Spleen (tissue), 7 donors: ENCODE measurements around the gene KL.
A peak's percentile ranks its signal among the peaks of the same experiment; 100 is the strongest.

Experiments used
- POLR2A ChIP-seq, 3 donors: fragments of 450-650 bp; IDR thresholded peaks; one replicate each; pipeline ENCODE4 v1.5.1; 2017; ENCODE audit warnings: antibody characterized with exemption in 3 of 3, mild to moderate bottlenecking in 1 of 3
- POLR2AphosphoS5 ChIP-seq, 3 donors: sonication (generic); formaldehyde crosslinking; IDR thresholded peaks; one replicate each; pipeline ENCODE4 v1.5.1; 2017; ENCODE audit warnings: antibody characterized with exemption in 3 of 3
- TF ChIP-seq, protein P1 (sequence below), 11 experiments: fragments of 200-600 bp in 7 of 11; fragments of 450-650 bp in 4 of 11; sonication (generic) in 4 of 11; IDR thresholded peaks in 8 of 11; conservative IDR thresholded peaks in 3 of 11; 1 replicate in 7 of 11; 2 replicates in 4 of 11; pipeline versions ENCODE4 v1.4.0 to v1.8.0; 2016 to 2021; ENCODE audit warnings: antibody characterized with exemption in 11 of 11, inconsistent platforms in 4 of 11, mild to moderate bottlenecking in 1 of 11
- donor health status: DM: no; HTN: no; CAD: no; lungs with moderate emphysema.
- donor health status: DM: no; HTN: no; CAD: no.
- donor health status: DM: no; HTN: no; CAD: no.

DNA sequence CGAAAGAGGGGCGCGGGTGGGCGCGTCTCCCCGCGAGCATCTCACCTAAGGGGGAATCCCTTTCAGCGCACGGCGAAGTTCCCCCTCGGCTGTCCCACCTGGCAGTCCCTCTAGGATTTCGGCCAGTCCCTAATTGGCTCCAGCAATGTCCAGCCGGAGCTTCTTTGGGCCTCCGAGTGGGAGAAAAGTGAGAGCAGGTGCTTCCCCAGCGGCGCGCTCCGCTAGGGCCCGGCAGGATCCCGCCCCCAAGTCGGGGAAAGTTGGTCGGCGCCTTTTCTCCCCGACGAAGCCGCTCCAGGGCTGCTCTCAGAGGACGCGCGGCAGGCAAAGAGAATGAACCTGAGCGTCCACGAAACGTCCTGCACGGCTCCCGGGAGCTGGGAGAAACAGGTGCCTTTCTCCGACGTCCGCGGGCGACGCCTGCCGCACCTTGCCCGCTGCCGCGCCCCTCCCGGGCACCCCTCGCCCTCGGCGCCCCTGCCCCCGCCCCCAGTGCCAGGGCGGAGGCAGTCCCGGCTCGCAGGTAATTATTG lies 366 bp upstream of the KL start:
- TF ChIP-seq, protein P1, sequence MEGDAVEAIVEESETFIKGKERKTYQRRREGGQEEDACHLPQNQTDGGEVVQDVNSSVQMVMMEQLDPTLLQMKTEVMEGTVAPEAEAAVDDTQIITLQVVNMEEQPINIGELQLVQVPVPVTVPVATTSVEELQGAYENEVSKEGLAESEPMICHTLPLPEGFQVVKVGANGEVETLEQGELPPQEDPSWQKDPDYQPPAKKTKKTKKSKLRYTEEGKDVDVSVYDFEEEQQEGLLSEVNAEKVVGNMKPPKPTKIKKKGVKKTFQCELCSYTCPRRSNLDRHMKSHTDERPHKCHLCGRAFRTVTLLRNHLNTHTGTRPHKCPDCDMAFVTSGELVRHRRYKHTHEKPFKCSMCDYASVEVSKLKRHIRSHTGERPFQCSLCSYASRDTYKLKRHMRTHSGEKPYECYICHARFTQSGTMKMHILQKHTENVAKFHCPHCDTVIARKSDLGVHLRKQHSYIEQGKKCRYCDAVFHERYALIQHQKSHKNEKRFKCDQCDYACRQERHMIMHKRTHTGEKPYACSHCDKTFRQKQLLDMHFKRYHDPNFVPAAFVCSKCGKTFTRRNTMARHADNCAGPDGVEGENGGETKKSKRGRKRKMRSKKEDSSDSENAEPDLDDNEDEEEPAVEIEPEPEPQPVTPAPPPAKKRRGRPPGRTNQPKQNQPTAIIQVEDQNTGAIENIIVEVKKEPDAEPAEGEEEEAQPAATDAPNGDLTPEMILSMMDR (IDR thresholded peaks at IDR 0.05 in 8 of 11, conservative IDR thresholded peaks at IDR 0.05 in 3 of 11) = no peak
- TF ChIP-seq POLR2AphosphoS5 (IDR thresholded peaks at IDR 0.05) (peak in 1 of 3 donors; percentile 21), POLR2A (IDR thresholded peaks at IDR 0.05) (no peak)
